ENCODE measurements around the gene OR52I2. TPM values are rescaled to one million over a fixed set of nuclear protein-coding genes. Genes with fewer than 3 reads are reported as not detected.

OR52I2 gene
- total RNA-seq: not detected

DNA sequence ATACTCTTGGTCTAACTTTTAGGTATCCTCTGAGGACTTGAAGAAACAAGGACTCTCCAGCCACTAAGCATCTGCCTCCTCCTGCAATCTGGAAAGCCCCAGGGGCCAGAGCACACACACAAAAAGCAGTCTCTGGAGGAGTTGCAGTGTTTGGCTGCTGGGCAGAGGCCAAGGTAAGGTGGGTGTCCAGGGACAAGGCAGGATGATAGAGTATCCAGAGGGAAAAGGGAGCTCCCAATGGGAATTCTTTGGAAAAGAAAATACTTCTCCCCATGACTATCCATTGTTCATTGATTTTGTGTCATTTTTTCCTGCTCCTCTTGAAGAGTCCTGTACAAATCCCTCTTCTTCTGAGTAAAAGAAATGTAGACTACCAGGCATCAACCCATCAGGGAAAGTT, at the start of gene OR52I2:
Gene OR52I2 (plus strand): TSS at position 301 of the 400 bp plus-strand sequence.
- no peak for ATAC-seq (replicated peaks)
- Mint-ChIP-seq H3K4me1 (no peaks in the 10 kb centered on the region), H3K27me3 (peaks cover 28% of the 10 kb centered on the region), H3K4me3 (no peak within 1 kb of the TSS), H3K27ac (no peak within 1 kb of the TSS), H3K9me3 (no peaks in the 10 kb centered on the region), H3K36me3 (ENCODE audit: low read depth) (no peaks in the 10 kb centered on the region)

DNA sequence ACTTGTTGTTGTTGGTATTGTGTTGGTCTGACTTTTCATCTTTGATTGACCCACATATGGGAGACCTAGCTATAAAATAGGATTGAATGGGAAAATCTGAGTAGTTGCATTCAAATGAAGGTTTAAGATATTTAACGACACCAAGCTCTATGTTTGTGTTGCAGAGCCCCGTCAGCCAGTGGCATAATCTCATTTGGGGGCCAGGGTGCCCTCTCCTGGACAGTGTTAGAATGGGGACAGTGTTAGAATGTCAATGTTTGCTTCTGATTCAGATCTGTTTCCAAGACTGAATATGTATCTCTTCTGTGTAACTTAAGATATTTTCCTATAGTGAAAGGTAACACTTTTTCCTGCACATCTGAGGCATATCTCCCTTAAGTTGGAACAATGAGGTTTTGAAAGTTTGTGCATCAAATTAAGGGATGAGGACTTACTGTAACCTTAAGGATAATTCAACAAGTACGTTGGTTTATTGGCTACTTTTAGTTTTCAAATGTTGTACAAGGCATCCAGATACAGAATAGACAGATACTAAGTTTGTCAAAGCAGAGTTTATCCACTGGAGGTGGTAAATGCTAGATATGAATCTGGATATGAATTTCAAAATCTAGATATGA, 41.8 kb upstream of the OR52I2 start:
- H3K9me3 Mint-ChIP-seq: no peaks in the 10 kb centered on the region
- H3K27me3 Mint-ChIP-seq: no peaks in the 10 kb centered on the region
- H3K27ac Mint-ChIP-seq: no peak overlapping the region
- H3K4me3 Mint-ChIP-seq: no peak overlapping the region
- no peaks in the 10 kb centered on the region for H3K4me1 Mint-ChIP-seq
- ATAC-seq (replicated peaks): peak; percentile 63
- H3K36me3 Mint-ChIP-seq (ENCODE audit: low read depth): no peaks in the 10 kb centered on the region

DNA sequence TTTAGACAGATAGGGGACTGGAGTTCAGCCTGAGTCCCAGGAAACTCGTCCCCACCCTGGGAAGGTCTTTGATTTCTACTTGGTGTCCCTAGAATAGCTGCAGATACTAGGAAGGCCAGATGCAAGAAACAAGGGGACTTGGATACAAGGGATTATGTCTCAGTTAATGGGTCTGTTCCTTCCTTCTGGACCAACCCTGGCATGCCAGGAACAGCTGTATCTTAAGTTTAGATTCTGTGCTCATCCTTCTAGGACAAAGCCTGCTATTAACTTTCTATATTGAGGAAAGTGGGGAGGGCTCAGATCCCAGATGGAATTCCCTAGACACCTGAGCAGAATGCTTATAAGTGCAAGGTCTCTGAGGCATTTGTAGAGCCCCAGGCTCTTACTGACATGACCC, 40.5 kb upstream of the OR52I2 start:
- H3K27me3 Mint-ChIP-seq: peaks cover 7% of the 10 kb centered on the region
- no peaks in the 10 kb centered on the region for H3K9me3 Mint-ChIP-seq
- no peak overlapping the region for H3K4me3 Mint-ChIP-seq
- no peak overlapping the region for H3K27ac Mint-ChIP-seq
- ATAC-seq (replicated peaks): no peak
- no peaks in the 10 kb centered on the region for H3K4me1 Mint-ChIP-seq
- H3K36me3 Mint-ChIP-seq (ENCODE audit: low read depth): no peaks in the 10 kb centered on the region

DNA sequence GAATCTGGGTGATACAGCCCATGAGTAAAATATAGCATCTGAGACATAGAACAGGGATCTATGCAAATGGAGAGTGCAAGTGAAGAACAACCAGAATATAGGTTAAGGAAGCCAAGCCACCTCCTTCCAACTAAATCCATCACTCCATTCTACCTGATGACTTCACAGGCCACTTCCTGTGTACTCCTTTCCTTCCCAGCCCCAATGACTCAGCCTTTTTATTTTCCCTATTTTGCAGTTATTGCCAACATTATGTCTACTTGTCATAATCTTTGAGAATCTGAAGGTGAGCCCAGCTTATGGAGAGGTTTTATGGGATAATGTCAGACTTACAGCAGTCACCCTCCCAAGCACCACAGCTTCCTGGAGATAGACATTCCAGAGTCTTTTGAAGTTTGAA, 38.0 kb upstream of the OR52I2 start:
- Mint-ChIP-seq H3K36me3 (ENCODE audit: low read depth) (no peaks in the 10 kb centered on the region), H3K9me3 (no peaks in the 10 kb centered on the region), H3K27me3 (peaks cover 15% of the 10 kb centered on the region), H3K4me1 (no peaks in the 10 kb centered on the region), H3K27ac (no peak overlapping the region), H3K4me3 (no peak overlapping the region)
- ATAC-seq (replicated peaks): no peak

DNA sequence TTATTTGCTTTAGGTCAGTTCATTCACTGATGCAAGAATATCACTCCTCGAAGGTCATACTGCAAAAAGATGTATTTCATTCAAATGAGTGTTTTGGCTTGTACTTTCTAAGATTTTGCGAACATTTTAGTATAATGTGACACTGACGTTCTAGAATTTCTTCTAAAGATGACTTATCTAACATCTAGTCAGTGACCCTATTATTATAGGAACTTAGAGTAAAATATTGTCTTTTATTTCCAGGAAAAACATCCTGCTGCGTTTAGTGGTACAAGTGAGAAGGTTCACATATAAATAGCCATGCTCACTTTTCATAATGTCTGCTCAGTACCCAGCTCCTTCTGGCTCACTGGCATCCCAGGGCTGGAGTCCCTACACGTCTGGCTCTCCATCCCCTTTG, 36.7 kb upstream of the OR52I2 start, which contains the start of gene OR52M1:
Gene OR52M1 (plus strand): TSS at position 301 of the 400 bp plus-strand sequence. CDS start 0 bp downstream, at position 301.
- H3K9me3 Mint-ChIP-seq: no peaks in the 10 kb centered on the region
- H3K27me3 Mint-ChIP-seq: peaks cover 21% of the 10 kb centered on the region
- H3K4me3 Mint-ChIP-seq: no peak within 1 kb of the TSS
- no peak for ATAC-seq (replicated peaks)
- H3K36me3 Mint-ChIP-seq (ENCODE audit: low read depth): no peaks in the 10 kb centered on the region
- no peaks in the 10 kb centered on the region for H3K4me1 Mint-ChIP-seq
- H3K27ac Mint-ChIP-seq: no peak within 1 kb of the TSS

DNA sequence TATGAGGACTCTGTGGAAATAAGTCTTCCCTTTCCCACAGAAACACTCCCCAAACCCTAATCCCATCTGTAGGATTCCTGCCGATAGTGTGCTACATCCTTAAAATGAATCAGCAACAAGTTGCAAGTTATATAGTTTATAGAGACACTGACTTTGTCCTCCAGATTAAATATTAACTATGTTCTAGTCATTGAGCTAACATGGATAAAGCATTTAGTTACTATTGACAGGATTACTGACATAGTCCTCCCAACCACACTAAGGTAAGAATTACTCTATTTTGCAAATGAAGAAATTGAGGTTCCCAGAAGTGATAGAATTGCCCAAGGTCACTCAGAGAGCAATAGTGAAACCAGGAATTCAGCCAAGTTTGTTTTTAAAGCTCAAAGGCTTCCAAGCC, 34.7 kb upstream of the OR52I2 start:
- Mint-ChIP-seq H3K4me1 (no peaks in the 10 kb centered on the region), H3K9me3 (no peaks in the 10 kb centered on the region), H3K27me3 (peaks cover 26% of the 10 kb centered on the region), H3K27ac (no peak overlapping the region), H3K4me3 (no peak overlapping the region), H3K36me3 (ENCODE audit: low read depth) (no peaks in the 10 kb centered on the region)
- no peak for ATAC-seq (replicated peaks)

DNA sequence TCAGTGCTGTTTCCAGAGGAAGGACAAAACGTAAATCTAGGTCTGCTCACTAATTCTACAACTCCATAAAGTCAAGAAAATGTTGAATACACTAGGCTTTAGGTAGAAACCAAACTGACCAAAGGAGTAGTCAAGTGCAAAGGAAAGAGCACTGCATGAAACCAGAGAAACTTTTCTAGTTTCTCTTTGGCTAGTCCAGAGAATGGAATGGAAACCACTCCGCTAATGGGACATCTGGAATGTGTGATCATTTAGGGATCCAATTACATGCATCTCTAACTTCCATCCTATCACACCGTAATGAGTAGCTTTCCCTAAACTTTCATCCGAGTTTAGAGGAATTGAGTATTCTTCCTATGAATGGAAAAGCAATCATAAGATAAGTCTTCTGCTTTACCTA, 34.1 kb upstream of the OR52I2 start:
- ATAC-seq (replicated peaks): no peak
- H3K27ac Mint-ChIP-seq: no peak overlapping the region
- H3K27me3 Mint-ChIP-seq: peaks cover 26% of the 10 kb centered on the region
- H3K4me3 Mint-ChIP-seq: no peak overlapping the region
- H3K36me3 Mint-ChIP-seq (ENCODE audit: low read depth): no peaks in the 10 kb centered on the region
- H3K9me3 Mint-ChIP-seq: no peaks in the 10 kb centered on the region
- no peaks in the 10 kb centered on the region for H3K4me1 Mint-ChIP-seq

DNA sequence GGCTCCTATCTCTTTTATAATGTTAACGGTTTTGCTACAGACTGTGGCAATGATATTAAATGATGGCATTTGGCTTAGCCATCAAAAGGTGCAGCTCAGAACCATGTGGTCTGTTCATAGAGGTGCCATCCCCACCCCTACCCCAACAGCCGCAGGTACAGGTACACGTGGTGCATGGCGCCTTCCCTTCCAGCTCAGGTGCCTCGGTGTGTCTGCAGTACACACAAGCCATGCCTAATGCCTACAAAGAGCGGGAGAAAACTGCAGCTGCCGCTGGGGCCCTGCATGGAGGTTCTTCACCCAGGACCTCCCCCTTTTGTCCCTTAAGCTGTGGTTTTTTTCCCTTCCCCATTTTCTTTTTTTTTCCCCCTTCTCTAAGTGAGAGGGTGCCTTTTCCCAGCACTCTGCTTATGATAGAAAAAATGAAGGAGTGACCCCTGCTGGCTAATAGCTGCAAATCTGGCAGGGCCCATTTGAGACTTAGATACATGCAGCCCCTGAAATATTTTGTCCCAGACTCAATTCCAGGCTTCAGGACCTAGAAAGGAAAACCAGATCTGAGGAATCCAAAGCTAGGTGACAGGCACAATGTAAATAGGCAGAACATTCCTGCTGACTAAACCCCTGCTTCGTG, 30.1 kb upstream of the OR52I2 start:
- no peak for ATAC-seq (replicated peaks)
- Mint-ChIP-seq H3K4me1 (no peaks in the 10 kb centered on the region), H3K9me3 (no peaks in the 10 kb centered on the region), H3K36me3 (ENCODE audit: low read depth) (no peaks in the 10 kb centered on the region), H3K4me3 (no peak overlapping the region), H3K27me3 (peaks cover 36% of the 10 kb centered on the region), H3K27ac (no peak overlapping the region)

DNA sequence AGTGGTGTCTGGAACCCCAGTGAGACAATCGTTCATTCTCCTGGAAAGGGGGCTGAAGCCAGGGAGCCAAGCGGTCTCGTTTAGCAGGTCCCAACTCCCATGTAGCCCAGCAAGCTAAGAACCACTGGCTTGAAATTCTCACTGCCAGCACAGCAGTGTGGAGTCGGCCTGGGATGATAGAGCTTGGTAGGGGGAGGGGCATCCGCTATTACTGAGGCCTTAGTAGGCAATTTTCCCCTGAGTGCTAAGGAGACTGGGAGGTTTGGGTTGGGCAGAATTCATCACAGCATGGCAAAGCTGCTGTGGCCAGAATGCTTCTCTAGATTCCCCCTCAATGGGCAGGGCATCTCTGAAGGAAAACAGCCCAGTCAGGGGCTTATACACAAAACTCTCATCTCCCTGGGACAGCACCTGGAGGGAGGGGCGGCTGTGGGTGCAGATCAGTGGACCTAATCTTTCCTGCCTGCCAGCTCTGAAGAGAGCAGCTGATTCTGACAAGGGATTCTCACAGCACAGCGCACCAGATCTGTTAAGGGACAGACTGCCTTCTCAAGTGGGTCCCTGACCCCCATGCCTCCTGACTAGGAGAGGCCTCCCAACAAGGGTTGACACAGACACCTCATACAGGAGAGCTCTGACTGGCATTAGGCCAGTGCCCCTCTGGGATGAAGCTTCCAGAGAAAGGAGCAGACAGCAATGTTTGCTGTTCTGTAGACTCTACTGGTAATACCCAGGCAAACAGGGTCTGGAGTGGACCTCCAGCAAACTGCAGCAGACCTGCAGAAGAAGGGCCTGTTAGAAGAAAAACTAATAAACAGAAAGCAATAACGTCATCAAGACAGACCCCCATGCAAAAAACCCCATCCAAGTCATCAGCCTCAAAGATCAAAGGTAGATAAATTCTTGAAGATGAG, 21.8 kb upstream of the OR52I2 start:
- peaks cover 28% of the 10 kb centered on the region for H3K27me3 Mint-ChIP-seq
- no peak overlapping the region for H3K4me3 Mint-ChIP-seq
- no peak for ATAC-seq (replicated peaks)
- no peaks in the 10 kb centered on the region for H3K36me3 Mint-ChIP-seq (ENCODE audit: low read depth)
- H3K27ac Mint-ChIP-seq: no peak overlapping the region
- peaks cover 4% of the 10 kb centered on the region for H3K9me3 Mint-ChIP-seq
- no peaks in the 10 kb centered on the region for H3K4me1 Mint-ChIP-seq

DNA sequence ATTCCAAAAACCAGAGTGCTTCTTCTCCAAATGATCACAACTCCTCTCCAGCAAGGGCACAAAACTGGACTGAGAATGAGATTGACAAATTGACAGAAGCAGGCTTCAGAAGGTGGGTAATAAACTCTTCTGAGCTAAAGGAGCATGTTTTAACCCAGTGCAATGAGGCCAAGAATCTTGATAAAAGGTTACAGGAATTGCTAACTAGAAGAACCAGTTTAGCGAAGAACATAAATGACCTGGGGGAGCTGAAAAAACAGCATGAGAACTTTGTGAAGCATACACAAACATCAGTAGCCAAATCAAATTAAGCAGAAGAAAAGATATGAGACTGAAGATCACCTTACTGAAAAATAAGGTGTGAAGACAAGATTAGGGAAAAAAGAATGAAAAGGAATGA, 21.1 kb upstream of the OR52I2 start:
- H3K4me1 Mint-ChIP-seq: no peaks in the 10 kb centered on the region
- no peak overlapping the region for H3K27ac Mint-ChIP-seq
- no peak overlapping the region for H3K4me3 Mint-ChIP-seq
- no peak for ATAC-seq (replicated peaks)
- H3K36me3 Mint-ChIP-seq (ENCODE audit: low read depth): no peaks in the 10 kb centered on the region
- peaks cover 26% of the 10 kb centered on the region for H3K27me3 Mint-ChIP-seq
- peaks cover 4% of the 10 kb centered on the region for H3K9me3 Mint-ChIP-seq

DNA sequence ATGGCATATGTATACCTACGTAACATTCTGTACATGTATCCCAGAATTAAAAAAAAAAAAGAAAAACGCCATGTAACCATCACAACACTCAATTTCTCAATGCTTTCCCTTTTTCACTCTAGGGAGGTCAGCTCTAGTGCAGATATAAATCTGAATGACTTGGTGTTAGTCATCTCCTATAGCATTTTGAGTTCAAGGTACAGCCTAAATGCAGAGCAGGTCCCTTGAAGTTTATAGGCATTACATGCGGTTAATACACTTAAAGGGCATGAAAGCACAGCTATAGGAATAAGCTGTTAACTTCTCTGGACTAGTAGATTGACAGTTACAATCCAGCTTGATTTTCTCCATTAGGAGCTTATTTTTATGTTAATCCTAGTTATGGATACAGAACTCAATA, 16.2 kb upstream of the OR52I2 start:
- Mint-ChIP-seq H3K27me3 (peaks cover 20% of the 10 kb centered on the region), H3K4me3 (no peak overlapping the region), H3K36me3 (ENCODE audit: low read depth) (no peaks in the 10 kb centered on the region), H3K9me3 (peaks cover 4% of the 10 kb centered on the region), H3K4me1 (no peaks in the 10 kb centered on the region), H3K27ac (no peak overlapping the region)
- ATAC-seq (replicated peaks): no peak

DNA sequence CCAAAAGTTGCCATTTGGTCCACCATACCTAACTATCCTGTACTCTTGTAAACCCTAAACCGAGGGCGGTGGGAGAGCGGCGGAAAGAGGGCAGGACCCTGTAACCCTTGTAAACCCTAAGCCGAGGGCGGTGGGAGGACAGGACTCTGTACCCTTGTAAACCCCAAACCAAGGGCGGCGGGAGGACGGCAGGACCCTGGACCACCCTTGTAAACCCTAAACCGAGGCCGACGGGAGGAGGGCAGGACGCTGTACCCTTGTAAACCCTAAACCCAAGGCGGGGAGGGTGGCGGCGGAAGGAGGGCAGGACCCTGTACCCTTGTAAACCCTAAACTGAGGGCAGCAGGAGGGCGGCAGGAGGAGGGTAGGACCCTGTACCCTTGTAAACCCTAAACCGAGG, 12.5 kb upstream of the OR52I2 start:
- Mint-ChIP-seq H3K9me3 (peaks cover under 1% of the 10 kb centered on the region), H3K27me3 (peaks cover 5% of the 10 kb centered on the region), H3K36me3 (ENCODE audit: low read depth) (no peaks in the 10 kb centered on the region), H3K4me1 (no peaks in the 10 kb centered on the region), H3K27ac (no peak overlapping the region), H3K4me3 (no peak overlapping the region)
- ATAC-seq (replicated peaks): no peak

DNA sequence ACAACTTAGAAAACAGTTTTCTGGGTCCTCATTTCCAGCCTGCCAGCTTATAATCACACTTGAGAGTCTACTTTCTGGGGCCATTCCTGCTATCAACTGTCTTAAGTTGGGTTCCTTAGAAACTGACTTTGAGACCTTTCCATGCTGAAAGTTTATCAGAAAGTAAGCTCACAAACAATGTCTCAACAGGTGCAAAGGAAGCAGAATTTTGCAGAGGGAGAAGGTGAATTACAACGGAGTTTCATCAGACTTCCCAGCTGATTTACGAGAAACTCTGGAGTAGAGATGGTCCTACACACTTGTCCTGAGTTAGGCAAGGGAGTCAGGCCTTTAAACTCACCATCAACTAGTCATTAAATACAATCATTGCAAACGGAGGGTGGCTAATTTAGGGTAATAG, 4.7 kb upstream of the OR52I2 start:
- peaks cover 16% of the 10 kb centered on the region for H3K27me3 Mint-ChIP-seq
- no peak overlapping the region for H3K4me3 Mint-ChIP-seq
- no peaks in the 10 kb centered on the region for H3K36me3 Mint-ChIP-seq (ENCODE audit: low read depth)
- H3K9me3 Mint-ChIP-seq: no peaks in the 10 kb centered on the region
- no peak for ATAC-seq (replicated peaks)
- H3K27ac Mint-ChIP-seq: no peak overlapping the region
- H3K4me1 Mint-ChIP-seq: peaks cover 5% of the 10 kb centered on the region

DNA sequence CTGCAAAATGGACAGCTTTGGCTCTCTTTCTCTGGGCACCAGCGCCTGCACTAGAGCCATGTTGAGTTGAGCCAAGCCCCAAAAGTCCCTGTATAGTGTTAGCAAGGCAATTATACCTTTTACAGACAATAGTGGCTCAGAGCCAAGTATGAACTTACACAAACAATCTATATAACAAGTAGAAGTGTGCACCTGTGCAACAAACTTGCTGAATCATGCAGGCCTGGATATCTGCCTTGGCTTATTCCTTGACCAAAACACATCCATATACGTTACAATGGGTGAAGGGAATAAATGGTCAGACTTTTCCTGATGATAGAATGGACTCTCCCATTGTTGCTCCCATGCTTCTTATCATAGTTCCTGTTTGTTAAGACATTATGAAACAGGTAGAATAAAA, 3.8 kb upstream of the OR52I2 start:
- Mint-ChIP-seq H3K27ac (no peak overlapping the region), H3K4me1 (peaks cover 5% of the 10 kb centered on the region), H3K4me3 (no peak overlapping the region), H3K9me3 (no peaks in the 10 kb centered on the region), H3K27me3 (peaks cover 19% of the 10 kb centered on the region), H3K36me3 (ENCODE audit: low read depth) (no peaks in the 10 kb centered on the region)
- ATAC-seq (replicated peaks): no peak

DNA sequence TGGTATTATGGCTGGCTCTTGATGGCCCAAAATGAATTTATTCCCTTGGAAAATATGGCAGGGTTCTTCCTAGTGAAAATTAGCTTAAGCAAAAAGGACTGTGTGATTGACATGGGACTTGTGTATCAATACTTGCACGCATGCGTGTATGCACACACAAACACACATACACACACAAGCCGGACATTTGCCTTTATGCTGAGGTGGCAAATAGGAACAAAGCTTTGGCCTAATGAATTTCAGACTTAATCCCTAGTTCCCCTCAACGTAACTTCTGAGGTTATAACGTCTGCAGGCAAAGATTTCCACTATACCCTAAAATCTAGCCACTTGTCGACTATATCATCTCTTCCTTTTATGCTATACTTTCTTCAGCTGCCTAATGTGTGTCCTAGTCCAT, 2.9 kb upstream of the OR52I2 start:
- Mint-ChIP-seq H3K9me3 (no peaks in the 10 kb centered on the region), H3K27me3 (peaks cover 22% of the 10 kb centered on the region), H3K36me3 (ENCODE audit: low read depth) (no peaks in the 10 kb centered on the region), H3K4me1 (peaks cover 5% of the 10 kb centered on the region), H3K27ac (no peak overlapping the region), H3K4me3 (no peak overlapping the region)
- ATAC-seq (replicated peaks): no peak
